K562 (cell line): ENCODE results near the gene PFKL. TPM values are rescaled to one million over a fixed set of nuclear protein-coding genes. Genes with fewer than 3 reads are reported as not detected.
A peak's percentile ranks its signal among the peaks of the same experiment; 100 is the strongest.

Experiments
- FIP1L1 ChIP-seq: fragments of 200-400 bp; formaldehyde crosslinking; IDR thresholded peaks from 2 replicates; pipeline ENCODE4 v1.6.1; 2018; ENCODE audit warnings: mild to moderate bottlenecking, low read depth, low read length; ENCODE audit not compliant: poor library complexity, severe bottlenecking
- HDAC2 ChIP-seq: fragments of 450-650 bp; IDR thresholded peaks from 2 replicates; pipeline ENCODE4 v1.6.1; 2016; ENCODE audit warnings: mild to moderate bottlenecking
- JUNB ChIP-seq: fragments of 450-650 bp; formaldehyde crosslinking; conservative IDR thresholded peaks from 2 replicates; pipeline ENCODE4 v1.4.0; 2020; ENCODE audit warnings: mild to moderate bottlenecking
- KLF16 ChIP-seq: IDR thresholded peaks from 2 replicates; pipeline ENCODE4 v1.6.1; 2016; ENCODE audit warnings: antibody characterized with exemption
- MBD2 ChIP-seq: sonication (generic); IDR thresholded peaks from 2 replicates; pipeline ENCODE4 v1.6.1; 2016; ENCODE audit warnings: low read depth, borderline replicate concordance
- MYC ChIP-seq, 2 experiments: fragments of 250-450 bp in 1 of 2; sonication (Bioruptor Pico) in 1 of 2; IDR thresholded peaks; 2 replicates each; pipeline versions ENCODE4 v1.5.1 to v1.6.1; 2012 to 2021; ENCODE audit warnings: low read depth in 2 of 2, borderline replicate concordance in 1 of 2, improper control_type of control experiment in 1 of 2, low read length in 1 of 2, mild to moderate bottlenecking in 1 of 2, moderate library complexity in 1 of 2
- NCOR1 ChIP-seq: fragments of 450-650 bp; IDR thresholded peaks from 2 replicates; pipeline ENCODE4 v1.6.1; 2016; ENCODE audit warnings: mild to moderate bottlenecking, moderate library complexity
- NFYB ChIP-seq: IDR thresholded peaks from 2 replicates; pipeline ENCODE4 v1.6.1; 2011; ENCODE audit warnings: mild to moderate bottlenecking, moderate library complexity; ENCODE audit not compliant: insufficient read length; ENCODE audit errors: extremely low read depth
- POLR2A ChIP-seq: fragments of 450-650 bp; conservative IDR thresholded peaks from 2 replicates; pipeline ENCODE4 v1.6.1; 2016
- POLR2G ChIP-seq: fragments of 200-400 bp; formaldehyde crosslinking; IDR thresholded peaks from 2 replicates; pipeline ENCODE4 v1.6.1; 2017; ENCODE audit warnings: low read depth, mild to moderate bottlenecking, antibody characterized with exemption, low read length, moderate library complexity
- RFX5 ChIP-seq: IDR thresholded peaks from 2 replicates; pipeline ENCODE4 v1.6.1; 2011; ENCODE audit warnings: low read depth, mild to moderate bottlenecking, improper control_type of control experiment, low read length
- SAP30 ChIP-seq: fragments of 200-600 bp; sonication (generic); IDR thresholded peaks from 2 replicates; pipeline ENCODE4 v1.6.1; 2012; ENCODE audit warnings: borderline replicate concordance, low read depth, mild to moderate bottlenecking, moderate library complexity, low read length, control low read depth, inconsistent platforms; ENCODE audit not compliant: insufficient read depth, poor library complexity, severe bottlenecking
- SMAD1 ChIP-seq: fragments of 150-350 bp; IDR thresholded peaks from 2 replicates; pipeline ENCODE4 v1.6.1; 2014; ENCODE audit warnings: low read length, low read depth; ENCODE audit not compliant: partially characterized antibody
- XRCC4 ChIP-seq: IDR thresholded peaks from one replicate; pipeline ENCODE4 v1.6.1; 2011; ENCODE audit not compliant: insufficient read depth, insufficient read length; ENCODE audit errors: extremely low read depth
- ZBTB17 ChIP-seq: fragments of 450-650 bp; formaldehyde crosslinking; IDR thresholded peaks from 2 replicates; pipeline ENCODE4 v1.4.0; 2020; ENCODE audit warnings: mild to moderate bottlenecking
- ZBTB7A ChIP-seq: IDR thresholded peaks from 2 replicates; pipeline ENCODE4 v1.6.1; 2011; ENCODE audit warnings: low read depth, mild to moderate bottlenecking, low read length, moderate library complexity, borderline replicate concordance; ENCODE audit not compliant: control insufficient read depth
- ZC3H8 ChIP-seq: fragments of 450-650 bp; IDR thresholded peaks from 2 replicates; pipeline ENCODE4 v1.6.1; 2017
- ZNF165 ChIP-seq: fragments of 250-450 bp; sonication (Bioruptor Pico); IDR thresholded peaks from 2 replicates; pipeline ENCODE4 v1.4.0; 2020; ENCODE audit warnings: borderline replicate concordance
- ZNF79 ChIP-seq: fragments of 250-450 bp; sonication (Bioruptor Pico); IDR thresholded peaks from 2 replicates; pipeline ENCODE4 v1.4.0; 2020; ENCODE audit warnings: low read depth, mild to moderate bottlenecking, moderate library complexity
- ZZZ3 ChIP-seq: fragments of 450-650 bp; IDR thresholded peaks from 2 replicates; pipeline ENCODE4 v1.6.1; 2016; ENCODE audit warnings: antibody characterized with exemption, mild to moderate bottlenecking, moderate library complexity
- polyA plus RNA-seq, 8 experiments: library from polyadenylated mRNA; depleted of rRNA in 4 of 8; stranded (reverse) in 5 of 8; unstranded in 3 of 8; fragments of >200 nt; fragmentation: Nextera tagmentation in 2 of 8; fragmentation: Illumina TruSeq in 1 of 8; extraction: Ambion mirVana in 2 of 8; extraction: Trizol in 1 of 8; gene quantifications; 2 replicates each; pipeline versions ENCODE4 v1.2.1 to v1.2.3, GENCODE V29; 2011 to 2014; ENCODE audit warnings: inconsistent platforms in 1 of 8, missing spikeins in 1 of 8
- total RNA-seq, 7 experiments: library from RNA; depleted of rRNA in 6 of 7; stranded (reverse); fragments of >200 nt in 6 of 7; fragmentation: Illumina TruSeq in 2 of 7; extraction: Trizol in 2 of 7; gene quantifications; 2 replicates each; pipeline versions ENCODE4 v1.2.1 to v1.2.3, GENCODE V29; 2011 to 2021; ENCODE audit warnings: low replicate concordance in 1 of 7
- TF ChIP-seq, protein P1 (sequence below): fragments of 250-450 bp; sonication (Bioruptor Pico); IDR thresholded peaks from 2 replicates; pipeline ENCODE4 v1.8.0; 2022; ENCODE audit warnings: moderate library complexity, mild to moderate bottlenecking, inconsistent platforms
- TF ChIP-seq, protein P2 (sequence below): sonication (generic); formaldehyde crosslinking; IDR thresholded peaks from 2 replicates; pipeline ENCODE4 v1.8.0; 2022; ENCODE audit warnings: mild to moderate bottlenecking, missing genetic modification reagents, borderline replicate concordance
- TF ChIP-seq, protein P3 (sequence below): sonication (generic); formaldehyde crosslinking; IDR thresholded peaks from 2 replicates; pipeline ENCODE4 v1.4.0; 2020; ENCODE audit warnings: mild to moderate bottlenecking, missing genetic modification reagents

Gene PFKL
- total and polyA plus RNA-seq, 9 of the 15 experiments (the other 6 are each of a cell fraction or from before 2014, with no cell fraction given) = 1.1 to 124 (median 45.6) TPM

DNA sequence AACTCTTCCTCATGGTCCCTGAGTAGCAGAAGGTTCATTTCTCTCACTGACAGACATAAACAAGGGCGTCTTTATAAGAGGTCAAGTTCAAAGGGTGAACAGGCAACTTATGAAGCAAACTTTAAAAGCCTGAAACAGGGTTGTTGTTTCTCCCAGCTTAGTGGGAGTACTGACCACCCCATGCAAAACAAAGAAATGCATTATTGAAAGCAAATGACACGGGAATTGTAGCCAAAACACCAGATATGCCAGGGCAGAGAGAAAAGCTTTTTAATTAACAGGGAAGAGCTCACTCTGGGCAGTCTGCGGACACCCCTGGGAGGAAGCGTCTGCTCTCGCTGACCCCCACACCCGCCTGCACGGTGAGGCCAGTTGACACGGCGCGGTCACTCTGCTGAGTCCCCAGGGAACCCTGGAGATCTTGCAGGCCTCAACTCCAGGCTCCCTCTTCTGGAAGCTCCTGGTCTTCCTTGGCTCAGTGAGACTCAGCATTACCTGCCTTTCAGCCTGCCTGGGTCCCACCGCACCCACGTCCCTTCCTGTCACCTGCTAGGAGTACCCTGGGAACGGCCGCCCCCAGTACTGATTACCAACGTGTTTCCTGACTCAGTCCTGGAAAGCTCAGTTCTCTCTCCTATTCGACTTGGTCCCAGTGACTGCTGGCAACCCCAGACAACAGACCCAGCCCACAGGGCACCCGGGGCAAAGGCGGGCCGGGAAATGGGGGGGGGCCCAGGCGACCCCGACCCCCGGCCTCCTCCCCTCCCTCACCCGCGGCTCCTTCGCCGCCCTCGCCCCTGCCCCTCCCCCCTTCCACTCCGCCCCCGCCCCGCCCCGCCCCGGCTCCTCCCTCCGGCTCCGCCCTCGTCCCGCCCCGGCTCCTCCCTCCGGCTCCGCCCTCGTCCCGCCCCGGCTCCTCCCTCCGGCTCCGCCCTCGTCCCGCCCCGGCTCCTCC lies 38.4 kb downstream of the PFKL start (continued):
- TF ChIP-seq MYC (IDR thresholded peaks at IDR 0.05; ENCODE audit: low read depth, low read length) (no peak), MYC (CRISPR knock-in tag; IDR thresholded peaks at IDR 0.05; ENCODE audit: borderline replicate concordance, low read depth) (no peak), SAP30 (peak; percentile 39), NCOR1 (no peak), JUNB (no peak), POLR2G (0 out of 2 replicates have a peak, but pooled peaks have one; percentile 30), XRCC4 (no peak), NFYB (no peak), ZZZ3 (no peak), KLF16 (no peak), ZBTB17 (peak; percentile 75; the same call in 1 of the 2 replicates), SMAD1 (no peak), ZNF79 (no peak), HDAC2 (0 out of 2 replicates have a peak, but pooled peaks have one; percentile 30), MBD2 (no peak), FIP1L1 (no peak), ZNF165 (CRISPR knock-in tag) (peak; percentile 71; the same call in 1 of the 2 replicates), ZC3H8 (no peak), POLR2A (no peak), ZBTB7A (peak; percentile 93), RFX5 (no peak)
- TF ChIP-seq, protein P1, sequence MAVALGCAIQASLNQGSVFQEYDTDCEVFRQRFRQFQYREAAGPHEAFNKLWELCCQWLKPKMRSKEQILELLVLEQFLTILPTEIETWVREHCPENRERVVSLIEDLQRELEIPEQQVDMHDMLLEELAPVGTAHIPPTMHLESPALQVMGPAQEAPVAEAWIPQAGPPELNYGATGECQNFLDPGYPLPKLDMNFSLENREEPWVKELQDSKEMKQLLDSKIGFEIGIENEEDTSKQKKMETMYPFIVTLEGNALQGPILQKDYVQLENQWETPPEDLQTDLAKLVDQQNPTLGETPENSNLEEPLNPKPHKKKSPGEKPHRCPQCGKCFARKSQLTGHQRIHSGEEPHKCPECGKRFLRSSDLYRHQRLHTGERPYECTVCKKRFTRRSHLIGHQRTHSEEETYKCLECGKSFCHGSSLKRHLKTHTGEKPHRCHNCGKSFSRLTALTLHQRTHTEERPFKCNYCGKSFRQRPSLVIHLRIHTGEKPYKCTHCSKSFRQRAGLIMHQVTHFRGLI (CRISPR knock-in tag) = no peak
- TF ChIP-seq, protein P2, sequence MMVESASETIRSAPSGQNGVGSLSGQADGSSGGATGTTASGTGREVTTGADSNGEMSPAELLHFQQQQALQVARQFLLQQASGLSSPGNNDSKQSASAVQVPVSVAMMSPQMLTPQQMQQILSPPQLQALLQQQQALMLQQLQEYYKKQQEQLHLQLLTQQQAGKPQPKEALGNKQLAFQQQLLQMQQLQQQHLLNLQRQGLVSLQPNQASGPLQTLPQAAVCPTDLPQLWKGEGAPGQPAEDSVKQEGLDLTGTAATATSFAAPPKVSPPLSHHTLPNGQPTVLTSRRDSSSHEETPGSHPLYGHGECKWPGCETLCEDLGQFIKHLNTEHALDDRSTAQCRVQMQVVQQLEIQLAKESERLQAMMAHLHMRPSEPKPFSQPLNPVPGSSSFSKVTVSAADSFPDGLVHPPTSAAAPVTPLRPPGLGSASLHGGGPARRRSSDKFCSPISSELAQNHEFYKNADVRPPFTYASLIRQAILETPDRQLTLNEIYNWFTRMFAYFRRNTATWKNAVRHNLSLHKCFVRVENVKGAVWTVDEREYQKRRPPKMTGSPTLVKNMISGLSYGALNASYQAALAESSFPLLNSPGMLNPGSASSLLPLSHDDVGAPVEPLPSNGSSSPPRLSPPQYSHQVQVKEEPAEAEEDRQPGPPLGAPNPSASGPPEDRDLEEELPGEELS (CRISPR knock-in tag) = no peak
- TF ChIP-seq, protein P3, sequence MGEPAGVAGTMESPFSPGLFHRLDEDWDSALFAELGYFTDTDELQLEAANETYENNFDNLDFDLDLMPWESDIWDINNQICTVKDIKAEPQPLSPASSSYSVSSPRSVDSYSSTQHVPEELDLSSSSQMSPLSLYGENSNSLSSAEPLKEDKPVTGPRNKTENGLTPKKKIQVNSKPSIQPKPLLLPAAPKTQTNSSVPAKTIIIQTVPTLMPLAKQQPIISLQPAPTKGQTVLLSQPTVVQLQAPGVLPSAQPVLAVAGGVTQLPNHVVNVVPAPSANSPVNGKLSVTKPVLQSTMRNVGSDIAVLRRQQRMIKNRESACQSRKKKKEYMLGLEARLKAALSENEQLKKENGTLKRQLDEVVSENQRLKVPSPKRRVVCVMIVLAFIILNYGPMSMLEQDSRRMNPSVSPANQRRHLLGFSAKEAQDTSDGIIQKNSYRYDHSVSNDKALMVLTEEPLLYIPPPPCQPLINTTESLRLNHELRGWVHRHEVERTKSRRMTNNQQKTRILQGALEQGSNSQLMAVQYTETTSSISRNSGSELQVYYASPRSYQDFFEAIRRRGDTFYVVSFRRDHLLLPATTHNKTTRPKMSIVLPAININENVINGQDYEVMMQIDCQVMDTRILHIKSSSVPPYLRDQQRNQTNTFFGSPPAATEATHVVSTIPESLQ (CRISPR knock-in tag) = no peak
